K562 (cell line): ENCODE results near the gene SUN5. TPM values are rescaled to one million over a fixed set of nuclear protein-coding genes. Genes with fewer than 3 reads are reported as not detected.
A peak's percentile ranks its signal among the peaks of the same experiment; 100 is the strongest.

Experiments
- ATAC-seq: fragments of 200-7000 bp; cut with Tn5 transposase; 3 replicates; pipeline ENCODE4 v1.9.1; 2020; ENCODE audit warnings: moderate library complexity
- BruUV-seq: library from RNA; stranded (reverse); fragments of 400-500 nt; replicated peaks from 2 replicates; lab custom pipeline; 2021; lab: Mats Ljungman, UMichigan
- CTCF ChIA-PET: fragments of 300-600 bp; formaldehyde crosslinking; extraction: SDS; loops from one replicate; lab custom pipeline; 2021; ENCODE audit warnings: low intra/inter-chr PET ratio; lab: Yijun Ruan, JAX
- POLR2A ChIA-PET: fragments of 300-600, 350-650 bp; sonication (Branson Sonifier 250); formaldehyde crosslinking; extraction: SDS; loops from one replicate; lab custom pipeline; 2021; ENCODE audit warnings: antibody characterized with exemption, inconsistent platforms; lab: Yijun Ruan, JAX
- DNase-seq, 4 experiments: peaks; one replicate each; pipeline versions ENCODE4 v3.0.0 to v3.0.0-alpha.2; 2011 to 2018; ENCODE audit warnings: low spot score in 3 of 4, mixed read lengths in 3 of 4; ENCODE audit errors: extremely low read depth in 1 of 4
- FAIRE-seq: peaks from 2 replicates; lab custom pipeline; 2011; peaks lifted over from hg19 to GRCh38; lab: Jason Lieb, UNC
- H2AFZ ChIP-seq: 2 replicates; pipeline ENCODE4 v1.6.0; 2011; ENCODE audit warnings: low read depth, low read length, control low read depth, inconsistent platforms
- H3K27ac ChIP-seq: fragments of 200-600 bp; 3 replicates; pipeline ENCODE4 v1.8.0; 2011; ENCODE audit warnings: low read depth, mild to moderate bottlenecking, control low read depth, inconsistent platforms, low read length, moderate library complexity, mixed read lengths; ENCODE audit errors: extremely low read depth
- H3K27me3 ChIP-seq, 2 experiments: fragments of 300-600 bp in 1 of 2; 2 replicates in 1 of 2; 3 replicates in 1 of 2; pipeline versions ENCODE4 v1.6.0 to v1.8.0; 2011; ENCODE audit warnings: inconsistent platforms in 2 of 2, low read length in 2 of 2, mild to moderate bottlenecking in 1 of 2, mixed read lengths in 1 of 2, moderate library complexity in 1 of 2; ENCODE audit not compliant: control insufficient read depth in 2 of 2, insufficient read depth in 2 of 2
- H3K36me3 ChIP-seq: fragments of 300-600 bp; 3 replicates; pipeline ENCODE4 v1.8.0; 2011; ENCODE audit warnings: mild to moderate bottlenecking, low read length, inconsistent platforms; ENCODE audit not compliant: control insufficient read depth, insufficient read depth
- H3K4me1 ChIP-seq, 2 experiments: fragments of 200-600 bp in 1 of 2; replicated peaks in 1 of 2; 2 replicates in 1 of 2; 3 replicates in 1 of 2; pipeline versions ENCODE4 v1.5.1 to v1.8.0; 2011; ENCODE audit warnings: inconsistent platforms in 2 of 2, low read length in 2 of 2, mild to moderate bottlenecking in 1 of 2, mixed read lengths in 1 of 2, moderate library complexity in 1 of 2; ENCODE audit not compliant: control insufficient read depth in 2 of 2, insufficient read depth in 2 of 2
- H3K4me2 ChIP-seq: 2 replicates; pipeline ENCODE4 v1.6.1; 2011; ENCODE audit warnings: low read length, control low read depth, inconsistent platforms, mixed read lengths; ENCODE audit not compliant: insufficient read depth
- H3K4me3 ChIP-seq: fragments of 200-600 bp; sonication (generic), shearing (Covaris generic); 2 replicates; pipeline ENCODE4 v1.5.1; 2016; ENCODE audit warnings: control low read depth, inconsistent platforms
- H3K79me2 ChIP-seq: fragments of 200-600 bp; 3 replicates; pipeline ENCODE4 v1.8.0; 2011; ENCODE audit warnings: low read length, inconsistent platforms; ENCODE audit not compliant: control insufficient read depth, insufficient read depth
- H3K9ac ChIP-seq, 2 experiments: 2 replicates each; pipeline versions ENCODE4 v1.6.0 to v1.6.1; 2011; ENCODE audit warnings: low read depth in 2 of 2, low read length in 2 of 2, control low read depth in 1 of 2, inconsistent platforms in 1 of 2, mild to moderate bottlenecking in 1 of 2, mixed read lengths in 1 of 2; ENCODE audit not compliant: insufficient read depth in 1 of 2
- H3K9me1 ChIP-seq: one replicate; pipeline ENCODE4 v1.6.0; 2011; ENCODE audit warnings: inconsistent platforms, mild to moderate bottlenecking, low read length, moderate library complexity; ENCODE audit not compliant: control insufficient read depth, insufficient read depth
- H3K9me3 ChIP-seq: replicated peaks from 2 replicates; pipeline ENCODE4 v1.5.1; 2011; ENCODE audit warnings: low read depth, low read length, inconsistent platforms; ENCODE audit not compliant: control insufficient read depth, insufficient read depth
- H4K20me1 ChIP-seq: replicated peaks from 2 replicates; pipeline ENCODE4 v1.6.1; 2011; ENCODE audit warnings: low read length, inconsistent platforms, mixed read lengths; ENCODE audit not compliant: control insufficient read depth, insufficient read depth
- GABPA ChIP-seq: fragments of 200-800 bp; sonication (Bioruptor generic); conservative IDR thresholded peaks from 2 replicates; pipeline ENCODE4 v1.6.1; 2016; ENCODE audit warnings: low read depth, missing genetic modification characterization, missing compliant biosample characterization
- HNRNPK ChIP-seq: fragments of 200-400 bp; formaldehyde crosslinking; IDR thresholded peaks from one replicate; pipeline ENCODE4 v1.6.1; 2018; ENCODE audit warnings: mild to moderate bottlenecking, low read depth, low read length; ENCODE audit not compliant: poor library complexity, severe bottlenecking
- L3MBTL2 ChIP-seq: fragments of 450-650 bp; IDR thresholded peaks from 2 replicates; pipeline ENCODE4 v1.6.1; 2016; ENCODE audit warnings: mild to moderate bottlenecking, moderate library complexity
- NFYB ChIP-seq: IDR thresholded peaks from 2 replicates; pipeline ENCODE4 v1.6.1; 2011; ENCODE audit warnings: mild to moderate bottlenecking, moderate library complexity; ENCODE audit not compliant: insufficient read length; ENCODE audit errors: extremely low read depth
- RBFOX2 ChIP-seq: fragments of 200-400 bp; formaldehyde crosslinking; IDR thresholded peaks from 2 replicates; pipeline ENCODE4 v1.6.1; 2017; ENCODE audit warnings: low read depth, mild to moderate bottlenecking, low read length, moderate library complexity
- SIN3A ChIP-seq, 2 experiments: fragments of 150-350 bp in 1 of 2; IDR thresholded peaks; 2 replicates each; pipeline ENCODE4 v1.6.1; 2011 to 2016; ENCODE audit warnings: borderline replicate concordance in 2 of 2, low read depth in 2 of 2, low read length in 2 of 2, mild to moderate bottlenecking in 2 of 2, moderate library complexity in 2 of 2; ENCODE audit not compliant: control insufficient read depth in 1 of 2
- SPI1 ChIP-seq: IDR thresholded peaks from 2 replicates; pipeline ENCODE4 v1.6.1; 2011; ENCODE audit warnings: low read depth, low read length, control low read depth, borderline replicate concordance
- THRAP3 ChIP-seq: fragments of 450-650 bp; IDR thresholded peaks from 2 replicates; pipeline ENCODE4 v1.6.1; 2016; ENCODE audit warnings: mild to moderate bottlenecking, inconsistent platforms, borderline replicate concordance
- USF1 ChIP-seq: sonication (generic); formaldehyde crosslinking; IDR thresholded peaks from 2 replicates; pipeline ENCODE4 v1.9.0; 2022; ENCODE audit warnings: mild to moderate bottlenecking, missing genetic modification reagents
- USF2 ChIP-seq: sonication (generic); formaldehyde crosslinking; IDR thresholded peaks from 2 replicates; pipeline ENCODE4 v1.5.0; 2020; ENCODE audit warnings: missing genetic modification reagents
- ZNF717 ChIP-seq: fragments of 250-450 bp; sonication (Bioruptor Pico); IDR thresholded peaks from 2 replicates; pipeline ENCODE4 v1.5.0; 2021
- ZNF830 ChIP-seq: fragments of 250-450 bp; sonication (Bioruptor Pico); IDR thresholded peaks from 2 replicates; pipeline ENCODE4 v1.5.0; 2021; ENCODE audit warnings: mild to moderate bottlenecking
- WGBS: fragments of 100-300 bp; shearing (Covaris generic); methylation state at CpG from one replicate; pipeline ENCODE4 v1.1.6; 2016; ENCODE audit warnings: low coverage, mixed read lengths; ENCODE audit not compliant: insufficient coverage; ENCODE audit errors: missing lambda C conversion rate; 5-methylcytosine and 5-hydroxymethylcytosine counted together
- in situ Hi-C: fragments of 300-500 bp; cut with MboI; formaldehyde crosslinking; loops from 4 replicates; pipeline ENCODE4 v1.15.0; 2018; ENCODE audit warnings: inconsistent platforms, mixed read lengths
- intact Hi-C: fragments of 100-400 bp; cut with micrococcal nuclease; formaldehyde crosslinking; loops from 2 replicates; pipeline ENCODE4 v1.14.2; 2022
- polyA plus RNA-seq, 8 experiments: library from polyadenylated mRNA; depleted of rRNA in 4 of 8; stranded (reverse) in 5 of 8; unstranded in 3 of 8; fragments of >200 nt; fragmentation: Nextera tagmentation in 2 of 8; fragmentation: Illumina TruSeq in 1 of 8; extraction: Ambion mirVana in 2 of 8; extraction: Trizol in 1 of 8; gene quantifications; 2 replicates each; pipeline versions ENCODE4 v1.2.1 to v1.2.3, GENCODE V29; 2011 to 2014; ENCODE audit warnings: inconsistent platforms in 1 of 8, missing spikeins in 1 of 8
- total RNA-seq, 7 experiments: library from RNA; depleted of rRNA in 6 of 7; stranded (reverse); fragments of >200 nt in 6 of 7; fragmentation: Illumina TruSeq in 2 of 7; extraction: Trizol in 2 of 7; gene quantifications; 2 replicates each; pipeline versions ENCODE4 v1.2.1 to v1.2.3, GENCODE V29; 2011 to 2021; ENCODE audit warnings: low replicate concordance in 1 of 7
- TF ChIP-seq, protein P1 (sequence below): sonication (generic); formaldehyde crosslinking; IDR thresholded peaks from 2 replicates; pipeline ENCODE4 v1.8.1; 2022; ENCODE audit warnings: missing genetic modification reagents

The SUN5 gene
- total and polyA plus RNA-seq, 9 of the 15 experiments (the other 6 are each of a cell fraction or from before 2014, with no cell fraction given): not detected

GRCh38 chr20:32973077-32973717, 31.0 kb downstream of the SUN5 start (continued):
- TF ChIP-seq, protein P1, sequence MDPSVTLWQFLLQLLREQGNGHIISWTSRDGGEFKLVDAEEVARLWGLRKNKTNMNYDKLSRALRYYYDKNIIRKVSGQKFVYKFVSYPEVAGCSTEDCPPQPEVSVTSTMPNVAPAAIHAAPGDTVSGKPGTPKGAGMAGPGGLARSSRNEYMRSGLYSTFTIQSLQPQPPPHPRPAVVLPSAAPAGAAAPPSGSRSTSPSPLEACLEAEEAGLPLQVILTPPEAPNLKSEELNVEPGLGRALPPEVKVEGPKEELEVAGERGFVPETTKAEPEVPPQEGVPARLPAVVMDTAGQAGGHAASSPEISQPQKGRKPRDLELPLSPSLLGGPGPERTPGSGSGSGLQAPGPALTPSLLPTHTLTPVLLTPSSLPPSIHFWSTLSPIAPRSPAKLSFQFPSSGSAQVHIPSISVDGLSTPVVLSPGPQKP (CRISPR knock-in tag): no peak
- TF ChIP-seq HNRNPK: no peak

- peak overlapping the region; percentile 32 for H2AFZ ChIP-seq
- no peak overlapping the region for H3K9ac ChIP-seq
- H3K36me3 ChIP-seq: no peaks in the 10 kb centered on the region
- ATAC-seq (peak; percentile 44), DNase-seq (peak in 2 of 4 experiments; percentile 20 to 43), FAIRE-seq (no peak)
- intact Hi-C loops (no loop called here), in situ Hi-C loops (no loop called here)
- no peak overlapping the region for H3K4me2 ChIP-seq
- no peaks in the 10 kb centered on the region for H3K9me1 ChIP-seq
- peaks cover 17 to 62% of the 10 kb centered on the region in 2 experiments for H3K27me3 ChIP-seq
- no peaks in the 10 kb centered on the region; the same call in 1 of the 2 replicates for H4K20me1 ChIP-seq
- no peak overlapping the region for H3K27ac ChIP-seq
- BruUV-seq: no TSS peak
- TF ChIP-seq THRAP3 (no peak), SIN3A (IDR thresholded peaks at IDR 0.05; ENCODE audit: borderline replicate concordance in 2 of 2, control insufficient read depth in 1 of 2, low read depth in 2 of 2, low read length in 2 of 2) (no peak), USF1 (CRISPR knock-in tag) (peak; percentile 22; the same call in 1 of the 2 replicates), ZNF830 (CRISPR knock-in tag) (no peak), GABPA (tag) (0 out of 2 replicates have a peak, but pooled peaks have one; percentile 31), SPI1 (peak; percentile 37; the same call in 1 of the 2 replicates), USF2 (CRISPR knock-in tag) (peak; percentile 38; the same call in 1 of the 2 replicates), RBFOX2 (0 out of 2 replicates have a peak, but pooled peaks have one; percentile 19), ZNF717 (CRISPR knock-in tag) (no peak), NFYB (peak; percentile 40), L3MBTL2 (0 out of 2 replicates have a peak, but pooled peaks have one; percentile 11)
- no peak overlapping the region for H3K4me3 ChIP-seq
- POLR2A ChIA-PET: interaction anchor here (0.6 to 0.8 kb wide), 4 partner anchors 9 to 413 kb away, joined by 3 to 5 read pairs (median 3); no protein-coding TSS in a partner anchor
- WGBS: 27% methylated on average over 13 of the region's 13 CpGs
- H3K79me2 ChIP-seq: no peaks in the 10 kb centered on the region
- CTCF ChIA-PET: no interaction called here
- H3K9me3 ChIP-seq: no peaks in the 10 kb centered on the region
- peaks cover 5 to 8% of the 10 kb centered on the region in 2 experiments; a peak in 3 of 5 replicates for H3K4me1 ChIP-seq
Measured at GRCh38 chr20:32972181-32973076, 31.8 kb downstream of the SUN5 start.
